Neural progenitor cell (in vitro differentiated cells): Measurements from ENCODE around the gene LIN28A. TPM values are rescaled to one million over a fixed set of nuclear protein-coding genes. Genes with fewer than 3 reads are reported as not detected.

Experiments
- DNase-seq: peaks from one replicate; pipeline ENCODE4 v3.0.0-alpha.2; 2016; ENCODE audit warnings: low spot score
- H2AFZ ChIP-seq: fragments of 200-600 bp; sonication (generic); replicated peaks from 2 replicates; pipeline ENCODE4 v1.6.1; 2016; ENCODE audit warnings: antibody characterized with exemption
- H3F3A ChIP-seq: fragments of 200-600 bp; sonication (generic); 2 replicates; pipeline ENCODE4 v1.6.1; 2016; ENCODE audit warnings: antibody characterized with exemption, low read depth
- H3K27ac ChIP-seq: fragments of 200-600 bp; sonication (generic); 2 replicates; pipeline ENCODE4 v1.5.1; 2016; ENCODE audit warnings: mild to moderate bottlenecking
- H3K27me3 ChIP-seq: fragments of 200-600 bp; sonication (generic); 2 replicates; pipeline ENCODE4 v1.6.1; 2016; ENCODE audit warnings: mild to moderate bottlenecking, moderate library complexity
- H3K36me3 ChIP-seq: fragments of 200-600 bp; sonication (generic); 2 replicates; pipeline ENCODE4 v1.5.1; 2016
- H3K4me1 ChIP-seq: fragments of 200-600 bp; sonication (generic); 2 replicates; pipeline ENCODE4 v1.6.1; 2016; ENCODE audit warnings: mixed run types
- H3K4me2 ChIP-seq: fragments of 200-600 bp; sonication (generic); 2 replicates; pipeline ENCODE4 v1.6.1; 2016
- H3K4me3 ChIP-seq: fragments of 200-600 bp; sonication (generic); 2 replicates; pipeline ENCODE4 v1.5.1; 2016
- H3K79me2 ChIP-seq: fragments of 200-600 bp; sonication (generic); 2 replicates; pipeline ENCODE4 v1.6.1; 2016; ENCODE audit warnings: low read depth
- H3K9ac ChIP-seq: fragments of 200-600 bp; sonication (generic); 2 replicates; pipeline ENCODE4 v1.6.1; 2016
- H3K9me3 ChIP-seq: fragments of 200-600 bp; sonication (generic); 2 replicates; pipeline ENCODE4 v1.5.1; 2016; ENCODE audit warnings: low read depth
- H4K20me1 ChIP-seq: fragments of 200-600 bp; sonication (generic); 2 replicates; pipeline ENCODE4 v1.6.1; 2016; ENCODE audit warnings: low read depth
- H3K27ac Mint-ChIP-seq: 3 replicates; pipeline ENCODE4 v1.8.0; 2021; ENCODE audit warnings: mixed read lengths
- H3K27me3 Mint-ChIP-seq: 2 replicates; pipeline ENCODE4 v1.8.0; 2022; ENCODE audit warnings: low read depth, mild to moderate bottlenecking, inconsistent platforms, moderate library complexity, mixed read lengths; ENCODE audit not compliant: insufficient read depth
- H3K36me3 Mint-ChIP-seq: 3 replicates; pipeline ENCODE4 v1.8.0; 2021; ENCODE audit warnings: mixed read lengths
- H3K4me1 Mint-ChIP-seq: 3 replicates; pipeline ENCODE4 v1.8.0; 2021; ENCODE audit warnings: mixed read lengths
- H3K4me3 Mint-ChIP-seq: 3 replicates; pipeline ENCODE4 v1.8.0; 2021; ENCODE audit warnings: mild to moderate bottlenecking, moderate library complexity, mixed read lengths
- H3K9me3 Mint-ChIP-seq: 3 replicates; pipeline ENCODE4 v1.8.0; 2020; ENCODE audit warnings: mixed read lengths
- EZH2 ChIP-seq: fragments of 200-600 bp; sonication (generic); IDR thresholded peaks from 2 replicates; pipeline ENCODE4 v1.6.1; 2017; ENCODE audit warnings: antibody characterized with exemption, mild to moderate bottlenecking, moderate library complexity
- EZH2phosphoT487 ChIP-seq: fragments of 200-600 bp; sonication (generic); IDR thresholded peaks from 2 replicates; pipeline ENCODE4 v1.6.1; 2017; ENCODE audit warnings: antibody characterized with exemption
- total RNA-seq: library from RNA; depleted of rRNA; stranded (reverse); fragments of >200 nt; gene quantifications from 2 replicates; pipeline ENCODE4 v1.2.3, GENCODE V29; 2015; ENCODE audit warnings: low replicate concordance
- TF ChIP-seq, protein P1 (sequence below): fragments of 200-600 bp; sonication (generic); IDR thresholded peaks from 2 replicates; pipeline ENCODE4 v1.5.1; 2017; ENCODE audit warnings: antibody characterized with exemption, mild to moderate bottlenecking

LIN28A gene
- total RNA-seq, 1 donor from 2014 or later, result 1,384 TPM

DNA sequence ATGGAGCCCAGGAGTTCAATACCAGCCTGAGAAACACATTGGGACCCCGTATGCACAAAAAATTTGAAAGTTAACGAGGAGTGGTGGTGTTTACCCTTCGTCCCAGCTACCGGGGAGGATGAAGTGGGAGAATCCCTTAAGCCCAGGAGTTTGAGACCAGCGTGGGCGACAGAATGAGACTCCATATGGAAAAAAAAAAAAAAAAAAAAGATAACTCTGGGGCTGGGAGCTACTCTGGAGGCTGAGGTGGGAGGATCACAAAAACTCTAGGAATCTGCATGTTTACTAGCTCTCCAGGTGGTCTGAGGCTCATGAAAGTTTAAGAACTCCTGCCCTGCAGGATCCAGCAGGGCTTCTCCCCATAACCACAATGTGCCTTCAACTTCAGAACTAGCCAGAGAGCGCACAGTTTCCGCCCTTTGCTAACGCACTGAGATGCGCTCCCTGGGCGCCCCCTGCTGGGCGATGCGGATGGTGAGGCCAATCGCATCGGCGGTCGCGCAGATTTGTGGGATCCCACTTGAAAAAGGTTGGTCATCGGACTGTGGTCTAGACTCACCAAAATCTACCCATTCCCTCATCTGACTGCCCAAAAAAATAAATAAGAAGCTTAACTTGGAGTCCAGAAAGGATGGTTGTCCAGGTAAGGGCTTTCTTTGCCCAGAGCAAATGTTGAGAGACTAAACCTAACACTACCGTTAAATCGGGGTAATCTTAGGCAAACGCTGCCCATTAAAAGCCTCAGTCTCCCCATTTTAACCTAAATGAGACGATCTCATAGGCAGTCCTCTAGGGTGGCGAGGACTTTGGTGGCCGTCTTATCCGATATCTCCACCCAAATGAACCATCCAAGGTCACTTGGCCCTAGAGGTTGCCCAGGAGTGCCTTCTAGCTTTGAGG is 46.8 kb upstream of the LIN28A start:
- H3K4me3 ChIP-seq, result no peak overlapping the region
- H3K4me1 ChIP-seq, result peaks cover 8% of the 10 kb centered on the region
- Mint-ChIP-seq H3K36me3 (no peaks in the 10 kb centered on the region), H3K27ac (no peak overlapping the region), H3K27me3 (peaks cover 23% of the 10 kb centered on the region), H3K9me3 (no peaks in the 10 kb centered on the region), H3K4me3 (peak overlapping the region; percentile 57), H3K4me1 (peaks cover 33% of the 10 kb centered on the region)
- H3K27me3 ChIP-seq, result peaks cover 69% of the 10 kb centered on the region
- TF ChIP-seq, protein P1, sequence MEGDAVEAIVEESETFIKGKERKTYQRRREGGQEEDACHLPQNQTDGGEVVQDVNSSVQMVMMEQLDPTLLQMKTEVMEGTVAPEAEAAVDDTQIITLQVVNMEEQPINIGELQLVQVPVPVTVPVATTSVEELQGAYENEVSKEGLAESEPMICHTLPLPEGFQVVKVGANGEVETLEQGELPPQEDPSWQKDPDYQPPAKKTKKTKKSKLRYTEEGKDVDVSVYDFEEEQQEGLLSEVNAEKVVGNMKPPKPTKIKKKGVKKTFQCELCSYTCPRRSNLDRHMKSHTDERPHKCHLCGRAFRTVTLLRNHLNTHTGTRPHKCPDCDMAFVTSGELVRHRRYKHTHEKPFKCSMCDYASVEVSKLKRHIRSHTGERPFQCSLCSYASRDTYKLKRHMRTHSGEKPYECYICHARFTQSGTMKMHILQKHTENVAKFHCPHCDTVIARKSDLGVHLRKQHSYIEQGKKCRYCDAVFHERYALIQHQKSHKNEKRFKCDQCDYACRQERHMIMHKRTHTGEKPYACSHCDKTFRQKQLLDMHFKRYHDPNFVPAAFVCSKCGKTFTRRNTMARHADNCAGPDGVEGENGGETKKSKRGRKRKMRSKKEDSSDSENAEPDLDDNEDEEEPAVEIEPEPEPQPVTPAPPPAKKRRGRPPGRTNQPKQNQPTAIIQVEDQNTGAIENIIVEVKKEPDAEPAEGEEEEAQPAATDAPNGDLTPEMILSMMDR, result peak; percentile 97
- TF ChIP-seq EZH2phosphoT487, result no peak
- no peak for TF ChIP-seq EZH2
- H3K36me3 ChIP-seq, result no peaks in the 10 kb centered on the region
- H4K20me1 ChIP-seq, result no peaks in the 10 kb centered on the region
- H3K4me2 ChIP-seq, result no peak overlapping the region
- no peak overlapping the region for H3K27ac ChIP-seq
- H2AFZ ChIP-seq, result no peak overlapping the region
- H3K9me3 ChIP-seq, result no peaks in the 10 kb centered on the region
- peaks cover 13% of the 10 kb centered on the region for H3F3A ChIP-seq
- no peak overlapping the region for H3K9ac ChIP-seq
- DNase-seq, result peak; percentile 93
- H3K79me2 ChIP-seq, result no peaks in the 10 kb centered on the region

- Histone ChIP-seq H3K27me3 (peaks cover 58% of the 10 kb centered on the region), H3K4me3 (no peak overlapping the region), H3K4me2 (no peak overlapping the region), H4K20me1 (no peaks in the 10 kb centered on the region), H3F3A (peaks cover 13% of the 10 kb centered on the region), H3K79me2 (no peaks in the 10 kb centered on the region), H3K9me3 (no peaks in the 10 kb centered on the region), H3K27ac (no peak overlapping the region), H3K4me1 (peaks cover 8% of the 10 kb centered on the region), H3K36me3 (no peaks in the 10 kb centered on the region), H2AFZ (no peak overlapping the region), H3K9ac (no peak overlapping the region)
- Mint-ChIP-seq H3K27me3 (peaks cover 19% of the 10 kb centered on the region), H3K4me3 (peak overlapping the region; percentile 28), H3K36me3 (no peaks in the 10 kb centered on the region), H3K9me3 (no peaks in the 10 kb centered on the region), H3K4me1 (peaks cover 24% of the 10 kb centered on the region), H3K27ac (no peak overlapping the region)
- no peak for DNase-seq
- TF ChIP-seq EZH2 (no peak), EZH2phosphoT487 (no peak)
- TF ChIP-seq, protein P1, result no peak
These were observed 45.7 kb upstream of the LIN28A start for GRCh38 chr1:26364956-26365355.

DNA sequence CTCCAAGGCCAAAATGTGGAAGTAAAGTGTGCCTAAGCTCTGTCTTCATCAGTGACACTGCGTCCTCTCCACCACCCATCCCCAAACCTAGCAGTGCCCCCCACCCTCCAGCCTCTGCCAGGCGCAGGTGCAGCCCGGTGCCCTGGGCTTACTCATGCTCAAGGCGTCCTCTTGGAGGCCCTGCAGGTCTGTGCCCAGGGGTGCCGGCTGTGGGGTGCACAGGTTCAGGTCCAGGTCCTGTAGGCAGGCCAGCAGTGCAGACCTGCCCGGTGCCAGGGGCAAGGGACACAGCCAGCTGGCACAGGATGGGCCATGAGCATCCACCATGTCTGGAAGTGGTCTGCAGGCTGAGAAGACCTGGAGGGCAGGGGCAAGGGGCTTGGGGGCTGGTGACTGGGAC is 43.2 kb upstream of the LIN28A start:
- Histone ChIP-seq H3K27ac (no peak overlapping the region), H3K9ac (no peak overlapping the region), H3K79me2 (no peaks in the 10 kb centered on the region), H3K36me3 (no peaks in the 10 kb centered on the region), H3K4me3 (no peak overlapping the region), H3K4me1 (no peaks in the 10 kb centered on the region), H2AFZ (no peak overlapping the region), H3K4me2 (no peak overlapping the region), H3K9me3 (no peaks in the 10 kb centered on the region), H4K20me1 (no peaks in the 10 kb centered on the region), H3K27me3 (peaks cover 33% of the 10 kb centered on the region), H3F3A (no peaks in the 10 kb centered on the region)
- no peak for DNase-seq
- H3K27me3 Mint-ChIP-seq, result peaks cover 15% of the 10 kb centered on the region
- TF ChIP-seq, protein P1, result no peak
- no peak for TF ChIP-seq EZH2
- no peak for TF ChIP-seq EZH2phosphoT487
- peaks cover 5% of the 10 kb centered on the region for H3K9me3 Mint-ChIP-seq
- H3K36me3 Mint-ChIP-seq, result no peaks in the 10 kb centered on the region
- no peak overlapping the region for H3K27ac Mint-ChIP-seq
- peaks cover 12% of the 10 kb centered on the region for H3K4me1 Mint-ChIP-seq
- no peak overlapping the region for H3K4me3 Mint-ChIP-seq
